Thyroid gland (tissue), 4 donors: ENCODE data around the gene EPB41L5.

ENCODE experiments used
- CTCF ChIP-seq, 6 experiments: fragments of 200-600 bp in 3 of 6; fragments of 450-650 bp in 3 of 6; sonication (generic) in 3 of 6; IDR thresholded peaks; one replicate each; pipeline ENCODE4 v1.5.1; 2016 to 2019; ENCODE audit warnings: antibody characterized with exemption in 6 of 6, mild to moderate bottlenecking in 2 of 6, inconsistent platforms in 1 of 6, moderate library complexity in 1 of 6
- POLR2A ChIP-seq, 2 donors: fragments of 450-650 bp; IDR thresholded peaks; one replicate each; pipeline ENCODE4 v1.6.1; 2017; ENCODE audit warnings: antibody characterized with exemption in 2 of 2, mild to moderate bottlenecking in 2 of 2, moderate library complexity in 1 of 2

DNA sequence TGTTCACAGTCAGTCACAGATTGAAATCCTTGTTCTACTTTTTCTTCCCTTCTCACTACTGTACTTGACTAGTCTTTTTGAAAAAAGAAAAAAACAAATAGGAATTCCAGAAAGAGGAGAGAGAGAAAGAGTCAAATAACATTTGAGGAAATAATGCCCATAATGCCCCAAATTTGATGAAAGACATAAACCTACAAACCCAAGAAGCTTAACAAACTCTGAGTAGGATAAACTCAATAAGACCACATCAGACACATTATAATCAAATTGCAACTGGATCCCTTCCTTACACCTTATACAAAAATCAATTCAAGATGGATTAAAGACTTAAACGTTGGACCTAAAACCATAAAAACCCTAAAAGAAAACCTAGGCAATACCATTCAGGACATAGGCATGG lies 179.4 kb downstream of the EPB41L5 start:
- TF ChIP-seq CTCF (IDR thresholded peaks at IDR 0.05) (no peak), POLR2A (IDR thresholded peaks at IDR 0.05) (no peak)
